ENCODE results near the gene CNOT3.

CNOT3 gene

GRCh38 chr19:54196536-54196935, 59.0 kb downstream of the CNOT3 start:
- DNase-seq = no peak

- no peak for DNase-seq
Measured at GRCh38 chr19:54197121-54197520, 59.6 kb downstream of the CNOT3 start.

GRCh38 chr19:54199401-54199800, 61.8 kb downstream of the CNOT3 start:
- no peak for DNase-seq

GRCh38 chr19:54201172-54201701, 63.7 kb downstream of the CNOT3 start:
- no peak for DNase-seq

GRCh38 chr19:54201980-54202379, 64.4 kb downstream of the CNOT3 start:
- DNase-seq = no peak

GRCh38 chr19:54203151-54203611, 65.6 kb downstream of the CNOT3 start:
- no peak for DNase-seq

- no peak for DNase-seq
Measured at GRCh38 chr19:54204767-54205468, 67.4 kb downstream of the CNOT3 start.
